Medulla oblongata (tissue), 1 donor: ENCODE results near the gene FBXO17.
A peak's percentile ranks its signal among the peaks of the same experiment; 100 is the strongest.

Experiments
- DNase-seq: peaks from one replicate; pipeline ENCODE4 v3.0.0-alpha.2; 2015; ENCODE audit errors: extremely low spot score

The FBXO17 gene

DNA sequence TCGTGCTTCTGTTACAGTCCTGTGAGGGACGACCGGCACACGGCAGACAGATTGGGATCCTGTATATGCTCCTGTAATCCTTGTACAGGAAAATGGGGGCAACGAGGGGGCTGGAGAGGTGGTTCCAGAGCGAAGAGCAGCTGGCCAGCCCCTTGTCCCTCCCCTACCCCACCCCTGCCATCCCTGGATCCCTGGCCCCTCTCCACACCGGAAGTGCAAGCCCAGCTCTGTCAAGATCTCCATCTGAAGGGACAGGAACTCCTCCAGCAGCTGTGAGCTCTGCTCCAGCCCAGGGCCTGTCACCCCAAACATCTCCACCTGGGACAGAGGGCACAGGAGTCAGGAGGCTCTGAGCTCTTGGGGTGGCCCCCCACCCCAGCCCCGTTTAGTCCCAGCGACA is 58.0 kb downstream of the FBXO17 start:
- no peak for DNase-seq

DNA sequence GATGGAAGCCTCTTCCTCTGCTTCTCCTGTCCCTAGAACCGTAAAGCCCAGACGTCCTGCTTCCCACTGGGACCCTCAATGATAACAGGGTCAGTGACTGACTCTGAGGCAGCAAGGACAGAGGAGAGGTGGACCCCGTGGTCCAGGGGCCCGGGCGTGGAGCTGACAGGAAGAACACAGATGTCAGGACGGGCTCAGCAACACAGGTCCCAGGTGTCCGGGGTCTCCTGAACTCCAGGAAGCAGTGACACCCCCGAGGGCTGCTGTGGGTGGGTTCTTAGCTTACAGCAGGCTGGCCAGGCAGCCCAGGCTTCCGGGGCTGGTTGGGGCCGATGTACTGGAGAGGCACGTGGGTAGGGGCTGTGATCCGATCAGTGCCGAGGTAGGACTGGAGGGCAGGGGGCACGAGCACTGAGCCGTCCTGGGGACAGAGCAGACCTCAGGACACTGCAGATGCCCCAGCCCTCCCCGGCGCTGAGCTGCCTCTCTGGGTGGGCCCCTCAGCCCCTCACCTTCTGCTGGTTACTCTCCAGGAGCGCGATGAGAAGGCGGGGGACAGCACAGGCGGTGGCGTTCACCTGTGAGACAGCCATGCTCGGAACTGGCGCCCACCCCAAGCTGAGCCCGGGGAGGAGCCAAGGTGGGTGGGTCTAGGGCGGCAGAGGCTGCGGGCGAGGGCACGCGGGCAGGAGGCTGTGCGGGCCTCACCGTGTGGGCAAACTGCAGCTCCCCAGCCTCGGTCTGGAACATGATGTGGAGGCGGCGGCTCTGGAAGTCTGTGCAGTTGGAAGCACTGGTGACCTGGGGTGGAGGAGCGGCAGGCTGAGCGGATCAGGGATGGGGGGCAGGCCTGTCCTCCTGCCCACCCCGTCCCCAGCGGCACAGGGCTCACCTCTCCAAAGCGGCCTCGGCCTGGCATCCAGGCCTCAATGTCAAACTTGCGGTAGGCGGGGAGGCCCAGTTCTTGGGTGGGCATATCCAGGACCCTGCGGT is 59.9 kb downstream of the FBXO17 start:
- DNase-seq: no peak

DNA sequence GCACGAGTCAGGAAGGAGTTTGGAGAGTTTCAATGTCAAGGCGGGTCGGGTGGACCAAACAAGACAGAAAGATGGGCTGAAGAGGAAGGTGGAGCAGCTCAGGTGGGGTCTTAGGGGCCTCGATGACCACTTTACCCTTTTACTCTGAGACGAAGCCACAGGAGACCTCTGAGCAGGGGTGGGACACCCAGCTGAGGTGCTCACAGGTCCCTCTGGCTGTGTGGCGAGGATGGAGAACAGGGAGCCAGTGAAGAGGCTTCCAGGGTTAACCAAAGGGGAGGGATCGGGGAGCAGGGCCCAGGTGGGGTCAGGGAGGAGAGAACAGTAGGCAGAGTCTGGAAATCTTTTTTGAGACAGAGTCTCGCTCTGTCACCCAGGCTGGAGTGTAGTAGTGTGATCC is 61.6 kb downstream of the FBXO17 start:
- DNase-seq: no peak

DNA sequence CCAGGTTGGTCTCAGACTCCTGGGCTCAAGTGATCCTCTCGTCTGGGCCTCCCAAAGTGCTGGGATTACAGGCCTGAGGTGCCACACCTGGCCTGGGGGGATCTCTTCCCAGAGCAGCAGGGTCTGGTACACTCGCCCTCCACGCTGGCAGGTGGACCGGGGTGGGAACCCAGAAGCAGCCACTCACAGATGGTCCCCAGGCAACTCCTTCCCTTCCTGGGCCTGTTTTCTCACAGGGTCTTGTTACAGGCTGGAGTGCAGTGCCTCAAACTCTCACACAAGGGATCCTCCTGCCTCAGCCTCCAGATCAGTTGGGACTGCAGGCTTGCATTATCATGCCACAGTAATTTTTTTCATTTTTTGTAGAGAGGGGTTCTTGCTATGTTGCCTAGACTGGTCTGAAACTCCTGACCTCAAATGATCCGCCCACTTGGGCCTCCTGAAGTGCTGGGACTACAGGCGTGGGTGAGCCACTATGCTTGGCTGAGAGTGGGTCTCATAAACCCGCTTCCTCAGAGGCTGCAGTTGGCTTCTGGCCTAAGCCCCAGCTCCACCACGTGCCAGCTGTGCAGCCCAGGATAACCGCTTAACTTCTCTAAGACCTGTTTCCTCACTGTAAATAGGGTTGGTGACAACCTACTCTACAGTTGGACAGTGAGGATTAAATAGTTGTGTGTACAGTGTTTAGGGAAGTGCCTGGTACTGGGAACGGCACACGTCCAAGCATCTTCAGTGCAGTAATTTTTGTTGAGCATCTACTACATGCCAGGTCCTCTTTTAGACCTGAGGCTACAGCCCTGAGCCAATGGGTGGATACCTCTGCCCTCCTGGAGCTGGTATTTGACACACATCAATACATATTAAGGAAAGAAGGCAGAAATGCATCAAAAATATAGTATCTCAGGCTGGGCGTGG is 62.7 kb downstream of the FBXO17 start:
- DNase-seq: no peak

DNA sequence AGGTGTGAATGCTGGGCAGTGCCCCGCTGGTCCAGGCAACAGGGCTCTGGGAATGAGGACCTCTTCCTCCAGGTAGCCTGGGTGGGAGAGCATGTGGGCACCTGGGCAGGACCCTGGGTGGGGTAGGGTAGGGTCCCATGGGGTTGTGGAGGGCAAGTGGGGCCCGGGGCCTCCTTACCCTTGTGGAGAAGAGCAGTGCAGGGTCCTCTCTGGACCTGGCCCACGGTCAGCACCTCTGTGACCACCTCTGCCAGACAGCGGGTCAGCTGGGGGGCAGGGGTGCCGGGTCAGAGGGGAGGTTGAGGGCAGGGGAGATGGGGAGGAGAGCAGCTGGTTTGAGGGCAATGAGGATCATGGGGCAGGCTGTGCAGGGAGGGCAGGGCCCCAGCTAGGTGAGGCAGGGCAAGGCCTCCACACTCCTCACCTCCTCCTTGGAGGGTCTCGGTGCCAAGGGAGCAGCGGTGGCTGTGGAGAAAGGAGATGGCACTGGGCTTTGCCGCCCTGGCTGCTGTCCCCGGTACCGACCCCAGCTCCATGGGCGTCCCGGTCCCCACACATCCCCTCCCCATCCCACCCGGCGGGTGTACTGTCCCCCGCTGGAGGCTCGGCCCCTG is 64.0 kb downstream of the FBXO17 start:
- no peak for DNase-seq

DNA sequence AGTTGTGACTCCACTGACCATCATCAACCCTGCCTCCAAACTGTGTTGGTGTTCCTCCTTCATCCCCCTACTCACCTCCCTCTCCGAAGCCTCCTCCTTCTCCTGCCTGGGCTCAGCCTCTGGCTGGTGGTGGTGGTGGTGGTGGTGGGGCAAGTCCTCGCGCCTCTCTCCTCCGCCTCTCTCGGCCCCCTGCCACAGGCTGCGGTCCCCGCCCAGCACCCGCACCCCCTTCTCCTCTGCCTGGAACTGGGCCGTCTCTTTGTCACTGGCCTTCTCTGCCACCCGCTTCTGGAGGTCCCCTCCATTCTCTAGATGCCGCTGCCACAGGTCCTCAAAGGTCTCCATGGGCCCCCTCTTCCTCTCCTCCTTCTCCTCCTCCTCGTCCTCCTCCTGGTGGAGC is 65.1 kb downstream of the FBXO17 start:
- DNase-seq: no peak

DNA sequence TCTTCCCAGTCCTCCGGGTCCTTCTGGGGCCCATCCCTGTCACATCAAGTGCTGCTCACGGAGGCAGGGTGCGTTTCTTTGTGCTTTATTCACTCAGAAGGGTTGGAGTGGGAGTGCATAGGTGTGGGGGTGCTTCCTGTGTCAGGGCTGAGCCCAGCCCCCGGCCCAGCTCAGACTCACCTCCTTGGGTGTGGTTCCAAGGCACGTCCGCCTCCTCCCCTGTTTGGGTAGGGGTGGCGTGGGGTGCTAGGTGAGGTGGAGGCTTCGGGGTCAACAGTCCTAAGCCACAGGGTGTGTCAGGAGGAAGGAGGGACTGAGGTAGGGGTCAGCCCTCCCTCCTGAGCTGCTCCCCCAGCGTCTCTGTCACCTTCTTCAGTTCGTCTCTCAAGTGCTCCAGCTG is 66.6 kb downstream of the FBXO17 start:
- no peak for DNase-seq

DNA sequence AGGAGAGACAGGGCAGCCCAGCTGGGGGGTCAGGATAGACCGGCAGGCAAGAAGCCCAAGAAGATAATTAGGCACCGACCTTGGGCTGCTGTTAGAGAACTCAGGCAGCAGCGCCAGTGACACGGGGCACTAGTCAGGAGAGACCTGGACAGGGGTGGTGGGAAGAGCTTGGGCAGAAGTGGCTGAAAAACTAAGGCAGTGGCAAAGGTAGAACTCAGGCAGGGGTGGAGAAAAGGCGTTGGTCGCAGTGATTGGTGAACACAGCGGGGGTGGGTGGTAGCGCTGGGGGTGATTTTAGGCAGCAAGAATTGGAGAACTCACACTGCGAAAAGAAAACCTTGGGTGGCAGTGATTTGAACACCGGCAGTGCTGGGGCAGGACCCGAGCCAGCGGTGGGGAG is 67.9 kb downstream of the FBXO17 start:
- no peak for DNase-seq

DNA sequence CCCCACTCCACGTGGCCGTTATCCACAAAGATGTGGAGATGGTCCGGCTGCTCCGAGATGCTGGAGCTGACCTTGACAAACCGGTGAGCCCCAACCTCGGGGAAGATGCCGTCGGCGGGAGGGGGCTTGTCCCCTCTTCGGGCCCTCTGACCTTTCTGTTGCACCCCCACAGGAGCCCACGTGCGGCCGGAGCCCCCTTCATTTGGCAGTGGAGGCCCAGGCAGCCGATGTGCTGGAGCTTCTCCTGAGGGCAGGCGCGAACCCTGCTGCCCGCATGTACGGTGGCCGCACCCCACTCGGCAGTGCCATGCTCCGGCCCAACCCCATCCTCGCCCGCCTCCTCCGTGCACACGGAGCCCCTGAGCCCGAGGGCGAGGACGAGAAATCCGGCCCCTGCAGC is 68.3 kb downstream of the FBXO17 start:
- DNase-seq: no peak

DNA sequence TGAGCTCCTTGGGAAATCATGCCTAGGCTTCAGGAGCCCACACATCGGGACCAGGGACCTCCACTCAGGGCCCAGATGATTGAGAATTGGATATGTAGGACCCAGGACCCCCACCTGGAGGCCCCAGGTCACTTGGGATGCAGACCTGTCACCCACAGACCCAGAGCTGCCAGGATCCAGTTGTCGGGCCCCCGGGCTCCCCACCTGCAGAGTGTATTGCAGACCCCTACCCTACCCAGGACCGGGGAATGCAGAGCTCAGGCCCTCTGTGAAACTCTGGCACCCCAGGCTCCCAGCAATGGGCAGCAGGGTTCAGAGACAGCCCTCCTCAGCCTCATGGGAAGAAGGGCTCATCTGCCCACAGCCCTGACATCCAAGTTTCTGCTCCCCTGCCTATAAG is 69.9 kb downstream of the FBXO17 start:
- DNase-seq: no peak

DNA sequence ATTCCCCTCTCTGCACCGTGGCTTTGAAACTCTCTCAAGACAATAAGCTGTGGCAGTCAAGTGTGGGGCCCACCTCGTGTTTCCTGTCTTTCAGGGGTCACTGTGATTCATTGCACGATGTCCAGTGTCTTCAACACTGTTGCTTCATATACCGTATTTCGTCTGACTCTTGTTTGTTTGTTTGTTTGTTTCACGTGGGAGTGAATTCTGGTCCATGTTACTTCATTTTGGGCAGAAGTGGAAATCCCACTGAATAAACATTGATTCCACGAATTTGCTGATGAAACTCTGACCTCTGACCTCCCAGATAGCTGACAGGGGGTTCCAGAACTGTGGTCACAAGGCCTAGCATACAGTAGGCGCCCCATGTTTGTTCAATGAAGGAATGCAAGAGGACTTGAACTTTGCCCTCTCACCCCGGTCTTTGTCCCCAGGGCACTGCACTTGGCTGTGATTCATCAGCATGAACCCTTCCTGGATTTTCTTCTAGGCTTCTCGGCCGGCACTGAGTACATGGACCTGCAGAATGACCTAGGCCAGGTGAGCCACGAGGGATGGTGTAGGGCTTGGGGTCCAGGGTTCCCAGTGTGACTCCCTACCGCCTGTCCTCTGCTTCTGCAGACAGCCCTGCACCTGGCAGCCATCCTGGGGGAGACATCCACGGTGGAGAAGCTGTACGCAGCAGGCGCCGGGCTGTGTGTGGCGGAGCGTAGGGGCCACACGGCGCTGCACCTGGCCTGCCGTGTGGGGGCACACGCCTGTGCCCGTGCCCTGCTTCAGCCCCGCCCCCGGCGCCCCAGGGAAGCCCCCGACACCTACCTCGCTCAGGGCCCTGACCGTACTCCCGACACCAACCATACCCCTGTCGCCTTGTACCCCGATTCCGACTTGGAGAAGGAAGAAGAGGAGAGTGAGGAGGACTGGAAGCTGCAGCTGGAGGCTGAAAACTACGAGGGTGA is 70.7 kb downstream of the FBXO17 start:
- DNase-seq: no peak

DNA sequence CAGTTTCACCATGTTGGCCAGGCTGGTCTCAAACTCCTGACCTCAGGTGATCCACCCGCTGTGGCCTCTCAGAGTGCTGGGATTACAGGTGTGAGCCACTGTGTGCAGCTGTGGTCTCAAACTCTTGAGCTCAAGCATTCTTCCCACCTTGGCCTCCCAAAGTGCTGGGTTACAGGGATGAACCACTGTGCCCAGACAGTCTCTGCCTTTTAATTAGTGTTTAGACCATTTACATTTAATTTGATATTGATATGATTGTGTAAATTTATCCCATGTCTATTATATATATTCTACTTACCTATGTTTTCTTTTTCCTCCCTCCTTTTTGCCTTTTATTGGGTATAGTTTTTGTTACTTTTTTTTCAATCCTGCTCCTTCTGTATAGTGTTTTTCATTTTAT is 73.9 kb downstream of the FBXO17 start:
- DNase-seq: no peak

DNA sequence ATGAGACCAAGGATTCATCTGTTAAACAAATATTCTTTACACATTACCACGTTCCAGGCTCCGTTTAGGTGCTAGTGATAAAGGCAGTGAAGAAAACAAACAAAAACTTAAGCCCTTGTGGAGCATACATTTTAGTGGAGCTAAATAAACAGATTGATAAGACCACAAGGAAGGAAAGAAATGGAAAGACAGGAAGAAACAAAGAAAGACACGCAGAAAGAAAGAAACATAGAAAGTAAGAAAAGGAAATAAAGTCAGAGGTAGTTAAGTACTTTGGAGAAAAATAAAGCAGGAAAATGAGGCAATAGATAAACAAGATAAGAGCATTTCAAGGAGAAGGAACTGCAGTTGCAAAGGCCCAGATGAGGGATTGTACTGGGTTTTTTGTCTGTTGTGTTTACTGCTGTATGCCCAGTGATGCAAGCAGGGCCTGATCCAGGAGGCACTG is 74.8 kb downstream of the FBXO17 start:
- no peak for DNase-seq

DNA sequence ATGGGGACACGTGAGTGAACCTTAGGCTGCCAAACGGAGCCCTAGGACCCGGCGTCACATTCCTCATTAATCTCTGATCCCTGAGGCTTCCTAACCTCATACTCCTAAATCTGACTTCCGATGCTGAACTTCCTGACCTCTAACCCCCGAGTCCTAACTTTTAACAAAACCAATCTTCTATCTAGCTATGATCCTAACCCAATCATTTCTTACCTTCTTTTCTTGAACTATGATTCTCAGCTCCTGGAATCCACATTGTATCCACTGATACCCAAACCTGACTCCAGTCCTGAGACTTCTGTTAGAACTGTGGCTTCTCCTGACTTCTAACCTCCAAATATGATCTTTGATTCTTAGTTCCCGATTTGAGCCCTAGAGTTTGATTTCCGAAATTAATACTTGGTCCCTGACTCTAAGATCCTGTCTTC is 75.3 kb downstream of the FBXO17 start:
- peak; percentile 80 for DNase-seq

DNA sequence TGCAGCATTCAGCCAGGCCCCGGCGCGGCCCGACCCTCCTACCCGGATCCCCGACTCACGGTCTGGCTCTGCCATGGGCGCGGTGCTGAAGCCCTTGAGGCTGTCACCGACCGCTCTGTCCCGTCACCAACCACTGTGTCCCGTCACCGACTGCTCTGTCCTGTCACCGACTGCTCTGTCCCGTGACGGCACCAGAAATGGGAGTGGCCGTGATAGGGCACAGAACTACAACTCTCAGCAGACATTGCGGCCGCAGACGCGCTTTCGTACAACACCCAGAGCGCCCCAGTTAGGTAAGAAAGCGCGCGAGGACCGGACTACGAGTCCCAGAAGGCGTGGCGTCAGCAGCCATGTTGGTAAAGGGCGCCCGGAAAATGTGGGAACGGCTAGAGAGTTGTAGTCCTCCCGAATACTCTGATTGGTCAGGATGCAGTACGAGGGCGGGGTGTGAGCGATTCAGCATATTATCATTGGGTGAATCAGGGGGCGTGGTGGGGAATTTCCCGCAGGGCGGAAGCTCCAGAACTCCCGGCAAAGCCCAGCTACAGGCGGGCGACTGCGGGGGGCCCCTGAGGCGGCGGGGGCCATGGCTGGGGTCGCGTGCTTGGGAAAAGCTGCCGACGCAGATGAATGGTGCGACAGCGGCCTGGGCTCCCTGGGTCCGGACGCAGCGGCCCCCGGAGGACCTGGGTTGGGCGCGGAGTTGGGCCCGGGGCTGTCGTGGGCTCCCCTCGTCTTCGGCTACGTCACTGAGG is 75.9 kb downstream of the FBXO17 start, which contains the start of the genes NFKBIB and SIRT2:
TSS of gene NFKBIB (plus strand) at position 523 of the 755 bp plus-strand sequence. CDS start at position 587, 64 bp downstream.
TSS of gene SIRT2 (minus strand) at position 172 of the 755 bp plus-strand sequence. CDS start at position 75, 97 bp downstream.
- peak; percentile 100 for DNase-seq

DNA sequence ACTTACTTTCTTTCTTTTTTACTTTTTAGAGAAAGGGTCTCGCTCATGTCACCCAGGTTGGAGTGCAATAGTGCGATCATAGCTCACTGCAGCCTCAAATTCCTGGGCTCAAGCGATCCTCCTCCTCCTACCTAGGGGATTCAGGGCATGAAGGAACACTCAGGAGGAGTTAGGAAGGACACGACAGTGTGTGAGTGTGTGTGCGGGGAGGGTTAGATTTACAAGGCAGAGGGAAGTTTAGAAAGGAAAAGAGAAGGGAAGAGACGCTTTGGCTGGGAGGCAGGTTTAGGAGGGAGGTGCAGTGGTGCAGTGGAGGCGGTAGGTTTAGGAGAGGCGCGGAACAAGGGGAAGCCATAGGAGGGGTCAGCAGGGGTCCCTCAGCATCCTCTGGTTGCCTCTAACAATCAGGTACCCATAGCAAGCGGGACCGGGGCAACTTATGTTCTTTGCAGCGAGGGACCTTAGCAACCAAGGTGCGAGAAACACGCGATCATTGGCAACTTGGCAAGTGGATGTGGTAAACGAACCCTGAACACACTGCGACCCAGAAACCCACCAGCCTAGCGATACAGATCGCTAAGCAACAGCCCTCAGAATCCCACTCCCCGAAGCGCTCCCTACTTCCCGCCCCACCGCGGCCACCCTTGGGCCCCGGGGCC is 76.6 kb downstream of the FBXO17 start:
- peak; percentile 26 for DNase-seq

DNA sequence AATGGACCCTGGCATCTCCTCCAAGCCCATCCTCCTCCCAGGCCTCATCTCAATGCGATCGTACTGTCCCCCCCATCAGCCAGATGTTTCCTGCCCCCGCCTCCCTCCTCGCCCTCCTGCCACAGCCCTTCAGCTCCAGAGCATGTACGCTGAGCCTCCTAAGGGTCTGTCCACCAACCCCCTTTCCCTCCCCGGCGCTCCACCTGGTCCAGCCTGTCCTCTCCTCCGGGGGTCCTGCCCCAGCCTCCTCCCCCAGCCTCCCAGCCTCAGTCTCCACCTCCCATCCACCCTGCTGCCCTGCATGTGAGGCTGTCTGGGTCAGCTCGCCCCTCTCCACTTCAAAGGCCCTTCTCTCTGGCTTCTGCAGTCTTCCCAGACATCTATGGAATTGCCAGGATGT is 80.6 kb downstream of the FBXO17 start:
- DNase-seq: no peak

DNA sequence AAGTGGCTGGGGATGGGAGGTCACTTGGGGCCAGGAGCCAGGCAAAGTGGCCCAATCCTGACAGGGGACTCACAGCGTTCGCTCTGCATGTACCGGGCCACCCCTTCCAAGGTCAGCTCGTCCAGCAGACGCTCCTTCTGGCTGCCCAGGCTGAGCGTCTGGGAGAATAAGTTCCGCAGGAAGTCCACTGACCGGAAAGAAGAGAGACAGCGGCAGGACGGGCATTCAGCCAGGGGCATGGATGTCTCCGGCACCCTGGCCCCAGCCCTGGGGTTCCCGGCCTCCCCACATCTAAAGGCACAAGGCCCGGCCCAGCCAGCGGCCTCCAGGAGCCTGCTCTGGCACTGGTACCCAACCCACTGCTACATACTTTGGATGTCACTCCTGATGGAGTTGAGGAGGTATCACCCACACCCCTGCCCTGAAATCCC is 82.2 kb downstream of the FBXO17 start:
- DNase-seq: no peak

DNA sequence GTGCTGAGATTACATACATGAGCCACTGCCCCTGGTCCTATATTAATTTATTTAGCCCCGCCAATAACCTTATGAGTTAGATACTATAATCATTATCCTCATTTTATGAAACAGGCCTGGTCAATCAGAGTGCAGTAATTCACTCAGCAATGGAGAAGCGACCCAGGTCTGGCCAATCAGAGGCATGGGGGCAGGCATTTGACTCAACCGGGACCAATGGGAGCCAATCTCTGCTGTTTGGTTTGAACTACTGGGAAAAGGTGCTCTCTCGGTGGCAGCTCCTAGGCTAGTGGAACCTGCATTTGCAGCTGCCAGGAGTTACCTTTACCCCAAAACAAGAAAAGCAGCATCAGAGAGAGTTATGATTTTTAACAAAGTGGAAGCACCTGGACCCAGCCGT is 82.7 kb downstream of the FBXO17 start:
- DNase-seq: no peak
